Large intestine (tissue), 3 donors: ENCODE data around the gene PNPO. TPM values are rescaled to one million over a fixed set of nuclear protein-coding genes. Genes with fewer than 3 reads are reported as not detected.

Experiments used
- DNase-seq, 2 donors: peaks; one replicate each; pipeline versions ENCODE4 v3.0.0 to v3.0.0-alpha.2; 2013
- H3K27ac ChIP-seq: one replicate; pipeline ENCODE4 v1.5.1; 2013; ENCODE audit warnings: low read length
- H3K27me3 ChIP-seq: 2 replicates; pipeline ENCODE4 v1.6.1; 2013; ENCODE audit warnings: low read length; ENCODE audit not compliant: control insufficient read depth, insufficient read depth
- H3K36me3 ChIP-seq: 2 replicates; pipeline ENCODE4 v1.6.1; 2013; ENCODE audit warnings: low read length; ENCODE audit not compliant: control insufficient read depth, insufficient read depth
- H3K4me1 ChIP-seq: one replicate; pipeline ENCODE4 v1.6.1; 2013; ENCODE audit warnings: low read length; ENCODE audit not compliant: control insufficient read depth, insufficient read depth
- H3K4me3 ChIP-seq: one replicate; pipeline ENCODE4 v1.5.1; 2013; ENCODE audit warnings: low read length
- H3K9me3 ChIP-seq: one replicate; pipeline ENCODE4 v1.6.1; 2013; ENCODE audit warnings: mild to moderate bottlenecking, low read depth, low read length, moderate library complexity; ENCODE audit not compliant: control insufficient read depth
- WGBS: methylation state at CpG from one replicate; pipeline ENCODE4 v1.1.5; 2013; ENCODE audit warnings: low lambda C conversion rate; ENCODE audit not compliant: insufficient coverage; 5-methylcytosine and 5-hydroxymethylcytosine counted together
- polyA plus RNA-seq: library from polyadenylated mRNA; unstranded; fragments of 120-200 nt; gene quantifications from one replicate; pipeline ENCODE4 v1.2.1, GENCODE V29; 2013

The PNPO gene
- polyA plus RNA-seq, 1 donor, result 38.7 TPM

- Histone ChIP-seq H3K27ac (no peak overlapping the region), H3K4me3 (no peak overlapping the region), H3K9me3 (no peaks in the 10 kb centered on the region), H3K36me3 (no peaks in the 10 kb centered on the region), H3K4me1 (peaks cover 5% of the 10 kb centered on the region), H3K27me3 (peaks cover 2% of the 10 kb centered on the region)
- no peak for DNase-seq
- WGBS, result no CpG with 5 or more reads among the region's 9 CpGs
Measured at GRCh38 chr17:47996201-47996600, 54.8 kb downstream of the PNPO start.

- H3K4me3 ChIP-seq, result no peak overlapping the region
- no peaks in the 10 kb centered on the region for H3K9me3 ChIP-seq
- WGBS, result no CpG with 5 or more reads among the region's 7 CpGs
- DNase-seq, result no peak
- peaks cover 2% of the 10 kb centered on the region for H3K27me3 ChIP-seq
- H3K27ac ChIP-seq, result no peak overlapping the region
- no peaks in the 10 kb centered on the region for H3K36me3 ChIP-seq
- peaks cover 13% of the 10 kb centered on the region for H3K4me1 ChIP-seq
Measured at GRCh38 chr17:47997586-47997985, 56.2 kb downstream of the PNPO start.

- DNase-seq, result no peak
- peaks cover 17% of the 10 kb centered on the region for H3K4me1 ChIP-seq
- WGBS, result no CpG with 5 or more reads among the region's 7 CpGs
- no peak overlapping the region for H3K4me3 ChIP-seq
- peaks cover 2% of the 10 kb centered on the region for H3K27me3 ChIP-seq
- no peak overlapping the region for H3K27ac ChIP-seq
- H3K9me3 ChIP-seq, result no peaks in the 10 kb centered on the region
- no peaks in the 10 kb centered on the region for H3K36me3 ChIP-seq
Measured at GRCh38 chr17:47998044-47998443, 56.7 kb downstream of the PNPO start.

Other genes starting within 250 kb of the PNPO start
- 11.5 TPM for gene TBKBP1, start 247.4 kb upstream of the PNPO start, polyA plus RNA-seq
- gene TBX21, start 208.3 kb upstream of the PNPO start, polyA plus RNA-seq, result 0.28 TPM
- gene OSBPL7, start 119.8 kb upstream of the PNPO start, polyA plus RNA-seq, result 19.9 TPM
- 48.4 TPM for gene MRPL10, start 110.0 kb upstream of the PNPO start, polyA plus RNA-seq
- 1.5 TPM for gene LRRC46, start 109.9 kb upstream of the PNPO start, polyA plus RNA-seq
- gene SCRN2, start 100.3 kb upstream of the PNPO start, polyA plus RNA-seq, result 109 TPM
- gene SP6, start 90.4 kb upstream of the PNPO start, polyA plus RNA-seq, result 1.4 TPM
- gene SP2, start 45.3 kb upstream of the PNPO start, polyA plus RNA-seq, result 17.9 TPM
- gene PRR15L, start 16.3 kb downstream of the PNPO start, polyA plus RNA-seq, result 133 TPM
- gene CDK5RAP3, start 29.5 kb downstream of the PNPO start, polyA plus RNA-seq, result 200 TPM
- 13.2 TPM for gene COPZ2, start 96.2 kb downstream of the PNPO start, polyA plus RNA-seq
- gene NFE2L1, start 106.8 kb downstream of the PNPO start, polyA plus RNA-seq, result 78.8 TPM
- gene CBX1, start 159.9 kb downstream of the PNPO start, polyA plus RNA-seq, result 63.6 TPM
- 12.4 TPM for gene SNX11, start 166.2 kb downstream of the PNPO start, polyA plus RNA-seq